ENCODE results near the gene TLR3.

The TLR3 gene

DNA sequence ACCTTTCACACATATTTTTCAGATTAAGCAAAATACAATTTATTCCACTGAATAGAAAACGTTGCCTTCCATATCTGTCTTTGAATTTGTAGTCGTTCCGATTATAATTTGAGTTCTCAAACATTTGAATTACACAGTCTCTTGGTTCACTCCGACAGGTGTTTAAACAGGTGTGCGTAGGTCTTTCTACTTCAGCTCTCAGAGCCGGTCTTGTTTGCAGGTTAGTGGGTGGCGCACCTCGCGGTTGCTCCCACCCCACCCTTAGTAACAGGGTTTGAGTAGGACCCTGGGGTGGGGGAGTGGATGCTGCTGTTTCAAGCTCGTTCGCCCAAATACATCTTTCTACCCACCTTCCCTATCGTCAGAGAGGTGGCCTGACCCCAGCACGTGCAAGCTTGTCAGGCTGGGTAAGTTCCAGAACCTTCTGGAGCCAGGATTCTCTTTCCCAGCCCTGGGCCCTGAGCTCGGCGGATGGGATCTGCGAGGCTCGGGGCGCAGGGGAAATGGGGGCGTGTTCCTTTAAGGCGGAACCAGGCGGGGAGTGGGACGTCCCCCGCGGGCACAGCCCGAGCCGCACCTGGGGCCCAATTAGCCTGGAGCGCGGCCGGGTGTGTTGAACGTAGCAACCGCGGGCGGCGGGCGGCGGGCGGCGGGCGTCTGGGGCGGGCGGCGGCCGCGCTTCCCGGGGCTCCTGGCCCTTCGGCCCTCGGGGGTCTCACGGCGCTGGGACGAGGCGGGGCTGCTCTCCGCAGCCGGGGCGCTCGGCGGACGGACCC, 35.3 kb downstream of the TLR3 start, which contains the start of gene FAM149A:
Gene FAM149A (plus strand): TSS at position 591 of the 776 bp plus-strand sequence.
- no peak for TF ChIP-seq CTCF (IDR thresholded peaks at IDR 0.05)

GRCh38 chr4:186104890-186105646, 36.1 kb downstream of the TLR3 start:
- no peak for TF ChIP-seq CTCF (IDR thresholded peaks at IDR 0.05)

- TF ChIP-seq CTCF (IDR thresholded peaks at IDR 0.05): no peak
These were observed 36.8 kb downstream of the TLR3 start for GRCh38 chr4:186105647-186106321.

GRCh38 chr4:186107947-186108346, 39.0 kb downstream of the TLR3 start:
- no peak for TF ChIP-seq CTCF (IDR thresholded peaks at IDR 0.05)

- TF ChIP-seq CTCF (IDR thresholded peaks at IDR 0.05): no peak
These were observed 39.4 kb downstream of the TLR3 start for GRCh38 chr4:186108391-186108790.

DNA sequence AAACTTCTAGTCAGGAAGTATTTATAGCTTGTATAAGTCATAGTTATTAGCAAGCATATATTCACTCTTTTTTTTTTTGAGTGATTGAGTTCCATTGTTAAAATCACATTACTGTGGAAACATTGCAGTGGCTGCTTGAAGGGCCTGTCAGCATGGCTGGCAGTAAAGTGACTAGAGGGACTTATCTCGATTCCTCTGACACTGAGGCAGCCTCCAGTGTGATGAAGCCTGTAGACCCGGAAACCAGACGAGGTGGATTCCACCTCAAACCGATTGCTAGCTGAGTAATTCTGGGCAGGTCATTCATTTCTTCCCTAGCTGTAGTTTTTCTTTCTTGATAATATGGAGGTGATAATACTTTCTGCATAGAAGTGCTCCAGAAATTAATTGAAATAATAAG, 40.3 kb downstream of the TLR3 start:
- TF ChIP-seq CTCF (IDR thresholded peaks at IDR 0.05): no peak

GRCh38 chr4:186116697-186117096, 47.7 kb downstream of the TLR3 start:
- TF ChIP-seq CTCF (IDR thresholded peaks at IDR 0.05): no peak

Measured in LNCAP (cell line).